GM12891 (cell line): Measurements from ENCODE around the gene RAB8B.
A peak's percentile ranks its signal among the peaks of the same experiment; 100 is the strongest.

Experiments
- DNase-seq: peaks from one replicate; pipeline ENCODE4 v3.0.0; 2011; ENCODE audit warnings: low spot score; ENCODE audit not compliant: insufficient read length
- FAIRE-seq: peaks from 2 replicates; lab custom pipeline; 2011; peaks lifted over from hg19 to GRCh38; lab: Jason Lieb, UNC
- PAX5 ChIP-seq: IDR thresholded peaks from 2 replicates; pipeline ENCODE4 v1.6.1; 2011; ENCODE audit warnings: low read length, moderate library complexity, mild to moderate bottlenecking; ENCODE audit not compliant: insufficient read depth, severe bottlenecking
- POLR2A ChIP-seq: IDR thresholded peaks from 2 replicates; pipeline ENCODE4 v1.6.1; 2011; ENCODE audit warnings: low read depth, low read length, control low read depth
- POLR2AphosphoS5 ChIP-seq: IDR thresholded peaks from 2 replicates; pipeline ENCODE4 v1.6.1; 2011; ENCODE audit warnings: low read depth, low read length, control low read depth
- POU2F2 ChIP-seq: IDR thresholded peaks from 2 replicates; pipeline ENCODE4 v1.6.1; 2011; ENCODE audit warnings: low read depth, mild to moderate bottlenecking, control low read depth, low read length, moderate library complexity
- SPI1 ChIP-seq: IDR thresholded peaks from 2 replicates; pipeline ENCODE4 v1.6.1; 2011; ENCODE audit warnings: low read depth, low read length, control low read depth
- TAF1 ChIP-seq: IDR thresholded peaks from 2 replicates; pipeline ENCODE4 v1.6.1; 2011; ENCODE audit warnings: low read depth, low read length, control low read depth

RAB8B gene

DNA sequence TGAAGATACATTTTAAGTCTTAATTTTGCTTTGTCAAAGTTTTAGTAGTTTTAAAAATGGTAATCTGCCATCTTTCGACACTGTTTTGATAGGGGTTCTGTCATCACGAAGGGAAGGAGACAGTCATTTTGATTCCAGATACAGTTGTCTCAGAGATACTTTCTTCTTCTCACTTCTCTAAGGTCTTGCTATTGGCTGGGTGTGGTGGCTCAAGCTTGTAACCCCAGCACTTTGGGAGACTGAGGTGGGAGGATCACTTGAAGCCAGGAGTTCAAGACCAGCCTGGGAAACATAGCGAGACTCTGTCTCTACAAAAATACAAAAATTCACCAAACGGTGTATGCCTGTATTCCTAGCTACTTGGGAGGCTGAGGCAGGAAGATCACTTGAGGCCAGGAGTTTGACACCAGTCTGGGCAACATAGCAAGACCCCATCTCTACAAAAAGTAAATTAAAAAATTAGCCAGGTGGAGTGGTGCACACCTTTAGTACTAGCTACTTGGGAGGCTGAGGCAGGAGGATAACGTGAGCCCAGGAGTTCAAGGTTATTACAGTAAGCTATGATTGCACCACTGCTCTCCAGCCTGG, 3.3 kb downstream of the RAB8B start:
- TF ChIP-seq SPI1 (peak; percentile 51; the same call in 1 of the 2 replicates), POLR2A (no peak)
- DNase-seq, result no peak
- FAIRE-seq, result peak; percentile 66

DNA sequence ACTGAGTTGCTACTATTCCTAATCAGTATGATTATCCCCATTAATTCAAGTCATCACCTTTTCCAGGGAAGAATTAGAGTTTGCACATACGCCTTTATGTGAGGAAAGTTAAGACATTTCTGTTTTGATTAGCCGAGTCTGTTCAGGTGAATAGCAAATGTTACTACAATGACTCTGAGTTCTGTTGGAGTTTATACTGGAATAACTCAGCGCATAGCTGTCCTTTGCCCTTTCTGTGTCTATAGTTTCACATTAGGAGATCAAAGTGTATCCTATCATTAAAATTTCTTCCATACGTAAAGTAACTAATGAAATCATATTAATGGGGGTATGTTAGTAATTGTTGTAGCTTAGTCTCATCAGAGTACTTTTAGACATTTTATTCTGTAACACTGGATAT, 4.9 kb downstream of the RAB8B start:
- TF ChIP-seq TAF1 (no peak), POU2F2 (no peak), SPI1 (no peak), POLR2A (no peak), PAX5 (no peak), POLR2AphosphoS5 (no peak)
- FAIRE-seq (peak; percentile 5), DNase-seq (no peak)

DNA sequence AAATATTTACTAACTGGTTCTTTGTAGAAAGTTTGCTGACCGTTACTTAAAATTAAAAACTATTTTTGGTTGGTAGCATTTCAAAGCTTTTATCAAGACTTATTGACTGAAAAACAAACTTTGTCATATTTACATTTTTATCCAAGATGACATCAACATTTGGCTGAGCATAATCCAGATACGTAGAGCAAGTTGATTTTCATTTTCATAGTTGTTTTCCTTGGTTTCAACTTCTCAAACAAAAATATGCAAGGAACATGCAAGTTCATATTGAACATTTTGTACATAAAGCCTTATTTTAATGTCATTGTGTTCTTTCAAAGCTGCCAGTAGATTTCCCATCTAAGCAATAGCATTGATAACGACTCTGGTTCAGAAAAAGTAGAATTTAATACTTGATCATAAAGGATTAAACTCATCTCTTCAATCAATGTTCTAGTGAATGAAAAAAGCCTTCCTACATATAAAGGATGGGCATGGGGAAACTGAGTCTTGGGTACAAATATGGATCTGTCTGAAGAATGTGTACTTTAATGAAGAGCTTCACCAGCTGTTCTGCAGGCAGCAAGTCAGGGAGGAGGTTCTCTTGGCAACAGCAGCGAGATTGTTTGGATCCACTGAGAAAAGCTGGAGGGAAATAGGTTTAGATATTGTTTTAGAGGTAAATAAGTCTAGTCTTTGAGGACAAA, 5.6 kb downstream of the RAB8B start:
- peak; percentile 9 for FAIRE-seq
- no peak for DNase-seq
- TF ChIP-seq POLR2A (no peak), PAX5 (no peak), POLR2AphosphoS5 (no peak), SPI1 (no peak), POU2F2 (no peak), TAF1 (no peak)

DNA sequence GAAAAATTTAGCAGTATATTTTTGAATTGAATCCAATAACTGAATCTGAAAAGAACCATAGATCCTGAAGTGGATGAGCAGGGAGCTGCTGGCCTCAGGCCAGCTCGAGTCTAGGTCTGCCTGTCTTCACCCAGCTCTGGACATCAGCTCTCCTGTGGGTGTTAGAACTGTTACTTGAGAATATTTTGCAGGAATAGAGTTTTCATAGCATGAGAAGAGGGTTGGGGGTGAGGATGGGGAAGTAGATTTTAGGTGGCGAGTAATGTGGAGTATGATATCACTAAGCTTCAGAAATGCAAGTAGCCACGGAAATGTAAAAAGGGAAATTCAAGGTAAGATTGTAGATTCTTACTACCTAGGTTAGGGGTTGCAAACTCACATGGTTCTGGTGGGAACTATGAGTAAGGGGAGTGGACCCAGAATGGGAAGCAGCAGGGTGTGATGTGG, 6.2 kb downstream of the RAB8B start:
- no peak for TF ChIP-seq POU2F2
- no peak for TF ChIP-seq SPI1
- no peak for TF ChIP-seq TAF1
- no peak for TF ChIP-seq POLR2A
- no peak for TF ChIP-seq PAX5
- DNase-seq (no peak), FAIRE-seq (peak; percentile 55)

DNA sequence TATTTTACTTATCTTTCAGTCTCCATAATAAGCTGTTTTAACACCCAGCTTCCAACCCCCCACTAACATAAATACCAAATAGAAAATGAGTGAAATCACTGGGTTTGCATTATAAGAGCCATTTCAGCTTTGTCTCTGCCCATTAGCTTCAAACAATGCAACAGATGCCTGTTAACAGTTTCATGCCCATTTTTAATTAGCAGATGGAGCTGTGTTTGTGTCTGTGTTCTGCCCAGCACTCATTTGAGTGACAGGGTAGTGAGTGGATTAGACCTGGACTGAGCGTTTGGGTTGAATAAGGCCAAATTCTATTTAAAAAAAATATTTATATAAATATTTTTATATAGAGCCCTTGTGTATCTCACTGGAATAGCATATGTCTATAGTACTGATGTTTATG, 7.4 kb downstream of the RAB8B start:
- FAIRE-seq (no peak), DNase-seq (no peak)
- TF ChIP-seq SPI1 (no peak), PAX5 (no peak), POLR2AphosphoS5 (no peak), POLR2A (no peak), POU2F2 (no peak), TAF1 (no peak)

DNA sequence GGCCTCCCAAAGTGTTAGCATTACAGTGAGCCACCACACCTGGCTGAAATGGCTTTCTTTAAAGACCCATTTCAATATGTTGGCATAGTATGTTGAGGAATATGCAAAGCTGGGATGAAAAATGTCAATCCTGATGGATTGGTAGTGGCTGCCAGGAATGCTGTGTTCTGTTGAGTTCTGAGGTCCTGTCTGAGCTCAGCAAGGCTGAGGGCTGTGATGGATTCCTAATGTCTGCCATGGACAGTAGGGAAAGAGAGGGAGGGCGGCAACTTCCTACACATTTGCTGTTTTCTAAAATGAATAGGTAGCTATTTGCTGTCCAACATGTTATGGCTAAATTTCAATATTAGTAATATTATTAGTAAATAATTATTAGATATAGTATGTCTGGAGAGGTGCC, 8.2 kb downstream of the RAB8B start:
- TF ChIP-seq POLR2A, result no peak
- TF ChIP-seq TAF1, result no peak
- no peak for TF ChIP-seq SPI1
- no peak for TF ChIP-seq POU2F2
- TF ChIP-seq PAX5, result no peak
- no peak for TF ChIP-seq POLR2AphosphoS5
- FAIRE-seq (no peak), DNase-seq (no peak)

DNA sequence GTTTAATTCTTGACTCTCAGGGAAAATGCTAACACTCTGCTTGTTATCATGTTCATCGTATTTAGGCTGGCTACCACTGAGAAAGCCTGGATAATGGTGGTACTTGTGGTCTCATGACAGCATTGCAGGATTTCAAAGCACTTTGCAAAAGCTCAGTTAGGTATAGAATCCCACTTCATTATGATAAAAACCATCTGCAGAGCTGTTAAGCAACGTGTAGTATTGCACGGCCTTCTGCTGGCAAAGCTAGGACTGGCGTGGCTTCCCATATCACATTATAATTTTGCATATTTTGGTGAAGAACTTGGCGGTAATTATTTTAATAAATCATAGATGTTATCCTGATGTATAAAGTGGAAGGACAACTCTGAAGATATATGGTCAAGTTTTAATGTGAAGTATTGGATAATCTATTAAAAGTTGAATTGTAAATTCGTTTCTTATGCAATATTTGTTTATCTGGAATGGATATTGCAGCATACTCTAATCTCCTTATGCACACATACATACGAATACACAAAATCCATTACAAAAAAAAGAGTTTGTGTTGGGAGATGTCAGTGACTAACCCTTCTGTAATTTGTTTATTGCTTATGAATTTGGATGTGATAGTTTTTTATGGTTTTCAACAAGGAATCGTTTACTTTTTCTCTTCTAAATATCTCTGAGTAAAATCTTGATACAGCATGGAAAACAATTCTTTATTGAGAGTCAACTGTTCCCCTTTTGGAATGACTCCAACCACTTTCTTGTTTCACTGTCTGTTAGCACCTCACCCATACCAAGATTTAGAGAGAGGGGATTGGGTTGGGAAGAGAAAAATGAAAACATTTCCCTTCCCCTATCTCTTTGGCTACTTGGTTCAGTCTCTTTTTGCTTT, 9.2 kb downstream of the RAB8B start:
- DNase-seq (no peak), FAIRE-seq (peak; percentile 78)
- no peak for TF ChIP-seq POLR2AphosphoS5
- TF ChIP-seq SPI1, result peak; percentile 27; the same call in 1 of the 2 replicates

DNA sequence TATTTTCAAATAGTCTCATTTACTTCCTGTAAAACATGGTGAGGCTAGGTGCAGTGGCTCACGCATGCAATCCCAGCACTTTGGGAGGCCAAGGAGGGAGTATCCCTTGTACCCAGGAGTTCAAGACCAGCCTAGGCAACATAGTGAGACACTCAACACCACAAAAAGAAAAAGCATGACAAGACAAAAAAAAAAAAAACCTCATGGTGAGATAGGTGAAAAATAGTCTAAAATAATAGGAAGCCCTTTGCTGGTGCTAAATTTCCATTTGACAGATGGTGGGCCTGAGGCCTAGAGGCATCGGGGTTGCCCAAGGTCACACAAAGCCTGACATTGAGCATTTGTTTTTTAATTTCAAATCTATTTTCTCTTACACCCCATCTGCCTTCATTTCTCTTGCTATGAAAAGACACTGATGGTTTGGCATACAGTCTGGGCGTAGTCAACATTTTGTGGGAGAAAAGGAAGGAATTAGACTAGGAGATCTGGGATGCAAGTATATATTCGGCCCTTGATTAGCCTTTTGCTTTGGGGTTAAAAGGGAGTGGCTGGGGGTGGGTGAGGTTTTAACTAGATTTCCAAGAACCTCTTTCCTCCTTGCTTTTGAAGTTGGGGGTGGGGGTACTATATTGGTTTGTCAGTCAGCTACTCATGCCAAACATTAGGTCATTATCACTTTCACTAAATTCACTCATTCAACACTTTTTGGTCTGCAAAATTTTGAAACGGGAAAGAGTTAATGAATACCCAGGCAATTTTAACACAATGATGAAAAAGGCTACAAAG, 11.3 kb downstream of the RAB8B start:
- DNase-seq (no peak), FAIRE-seq (no peak)
- no peak for TF ChIP-seq PAX5
- TF ChIP-seq POLR2A, result no peak

DNA sequence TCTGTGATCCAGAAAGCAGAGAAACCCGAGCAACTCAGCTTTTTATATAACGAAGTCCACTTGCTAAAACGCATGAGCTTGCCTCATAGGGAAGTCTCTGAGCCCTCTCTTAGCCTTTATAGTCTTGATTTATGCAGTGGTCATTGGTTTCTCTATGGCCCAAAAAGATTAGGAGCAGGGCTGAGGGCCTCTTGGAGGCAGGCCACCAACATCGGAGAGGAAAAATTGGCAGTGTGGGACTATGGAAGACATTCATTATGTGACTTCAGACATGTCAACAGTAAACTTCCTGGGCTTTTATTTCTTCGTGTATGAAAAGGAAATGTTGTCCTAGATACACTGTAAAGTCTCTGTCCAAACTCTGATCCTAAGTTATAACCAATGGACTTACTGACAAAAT, 13.5 kb downstream of the RAB8B start:
- DNase-seq (no peak), FAIRE-seq (no peak)
- no peak for TF ChIP-seq PAX5
- no peak for TF ChIP-seq POU2F2
- TF ChIP-seq POLR2AphosphoS5, result no peak
- no peak for TF ChIP-seq POLR2A
- no peak for TF ChIP-seq TAF1
- no peak for TF ChIP-seq SPI1
